Measurements from ENCODE around the gene C20orf144. TPM values are rescaled to one million over a fixed set of nuclear protein-coding genes. Genes with fewer than 3 reads are reported as not detected.

Gene C20orf144
- total and polyA plus RNA-seq, 9 of the 15 experiments (the other 6 are each of a cell fraction or from before 2014, with no cell fraction given) = 0.04 to 0.23 (median 0.11) TPM; not detected in 2

DNA sequence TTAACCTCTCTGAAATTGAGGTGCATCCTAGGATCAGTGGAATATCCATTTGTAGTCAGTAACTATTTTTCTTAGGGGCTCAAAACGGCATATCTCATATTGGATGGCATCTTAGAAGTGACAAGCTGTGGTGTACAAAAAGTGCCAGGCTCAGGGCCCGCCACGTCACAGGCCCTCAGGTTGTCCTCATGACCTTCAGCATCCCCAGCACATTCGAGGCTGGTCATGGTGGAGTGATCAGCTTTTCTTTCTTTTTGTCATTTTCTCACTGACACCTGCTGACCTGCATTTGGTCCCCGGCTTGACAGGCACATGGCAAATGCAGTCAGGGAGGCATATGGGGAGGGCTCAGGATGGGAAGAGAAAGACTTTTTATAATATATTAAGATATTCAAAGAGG lies 31.2 kb downstream of the C20orf144 start (continued):
- TF ChIP-seq, protein P1, sequence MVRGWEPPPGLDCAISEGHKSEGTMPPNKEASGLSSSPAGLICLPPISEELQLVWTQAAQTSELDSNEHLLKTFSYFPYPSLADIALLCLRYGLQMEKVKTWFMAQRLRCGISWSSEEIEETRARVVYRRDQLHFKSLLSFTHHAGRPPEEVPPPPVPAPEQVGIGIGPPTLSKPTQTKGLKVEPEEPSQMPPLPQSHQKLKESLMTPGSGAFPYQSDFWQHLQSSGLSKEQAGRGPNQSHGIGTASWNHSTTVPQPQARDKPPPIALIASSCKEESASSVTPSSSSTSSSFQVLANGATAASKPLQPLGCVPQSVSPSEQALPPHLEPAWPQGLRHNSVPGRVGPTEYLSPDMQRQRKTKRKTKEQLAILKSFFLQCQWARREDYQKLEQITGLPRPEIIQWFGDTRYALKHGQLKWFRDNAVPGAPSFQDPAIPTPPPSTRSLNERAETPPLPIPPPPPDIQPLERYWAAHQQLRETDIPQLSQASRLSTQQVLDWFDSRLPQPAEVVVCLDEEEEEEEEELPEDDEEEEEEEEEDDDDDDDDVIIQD (CRISPR knock-in tag; IDR thresholded peaks at IDR 0.05) = no peak
- TF ChIP-seq PHB2 (IDR thresholded peaks at IDR 0.05; ENCODE audit: low read depth) (no peak), PRMT5 (CRISPR knock-in tag; IDR thresholded peaks at IDR 0.05) (no peak), ZNF561 (CRISPR knock-in tag; conservative IDR thresholded peaks at IDR 0.05) (no peak), GATAD2B (IDR thresholded peaks at IDR 0.05; ENCODE audit: borderline replicate concordance) (no peak), ZNF696 (CRISPR knock-in tag; conservative IDR thresholded peaks at IDR 0.05) (no peak), HBP1 (CRISPR knock-in tag; IDR thresholded peaks at IDR 0.05) (no peak), ZNF174 (CRISPR knock-in tag; IDR thresholded peaks at IDR 0.05) (no peak), KLF16 (IDR thresholded peaks at IDR 0.05) (no peak)
- TF ChIP-seq, protein P2, sequence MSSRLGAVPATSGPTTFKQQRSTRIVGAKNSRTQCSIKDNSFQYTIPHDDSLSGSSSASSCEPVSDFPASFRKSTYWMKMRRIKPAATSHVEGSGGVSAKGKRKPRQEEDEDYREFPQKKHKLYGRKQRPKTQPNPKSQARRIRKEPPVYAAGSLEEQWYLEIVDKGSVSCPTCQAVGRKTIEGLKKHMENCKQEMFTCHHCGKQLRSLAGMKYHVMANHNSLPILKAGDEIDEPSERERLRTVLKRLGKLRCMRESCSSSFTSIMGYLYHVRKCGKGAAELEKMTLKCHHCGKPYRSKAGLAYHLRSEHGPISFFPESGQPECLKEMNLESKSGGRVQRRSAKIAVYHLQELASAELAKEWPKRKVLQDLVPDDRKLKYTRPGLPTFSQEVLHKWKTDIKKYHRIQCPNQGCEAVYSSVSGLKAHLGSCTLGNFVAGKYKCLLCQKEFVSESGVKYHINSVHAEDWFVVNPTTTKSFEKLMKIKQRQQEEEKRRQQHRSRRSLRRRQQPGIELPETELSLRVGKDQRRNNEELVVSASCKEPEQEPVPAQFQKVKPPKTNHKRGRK (tag; IDR thresholded peaks at IDR 0.05) = no peak
- TF ChIP-seq, protein P3, sequence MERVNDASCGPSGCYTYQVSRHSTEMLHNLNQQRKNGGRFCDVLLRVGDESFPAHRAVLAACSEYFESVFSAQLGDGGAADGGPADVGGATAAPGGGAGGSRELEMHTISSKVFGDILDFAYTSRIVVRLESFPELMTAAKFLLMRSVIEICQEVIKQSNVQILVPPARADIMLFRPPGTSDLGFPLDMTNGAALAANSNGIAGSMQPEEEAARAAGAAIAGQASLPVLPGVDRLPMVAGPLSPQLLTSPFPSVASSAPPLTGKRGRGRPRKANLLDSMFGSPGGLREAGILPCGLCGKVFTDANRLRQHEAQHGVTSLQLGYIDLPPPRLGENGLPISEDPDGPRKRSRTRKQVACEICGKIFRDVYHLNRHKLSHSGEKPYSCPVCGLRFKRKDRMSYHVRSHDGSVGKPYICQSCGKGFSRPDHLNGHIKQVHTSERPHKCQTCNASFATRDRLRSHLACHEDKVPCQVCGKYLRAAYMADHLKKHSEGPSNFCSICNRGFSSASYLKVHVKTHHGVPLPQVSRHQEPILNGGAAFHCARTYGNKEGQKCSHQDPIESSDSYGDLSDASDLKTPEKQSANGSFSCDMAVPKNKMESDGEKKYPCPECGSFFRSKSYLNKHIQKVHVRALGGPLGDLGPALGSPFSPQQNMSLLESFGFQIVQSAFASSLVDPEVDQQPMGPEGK (CRISPR knock-in tag; IDR thresholded peaks at IDR 0.05; ENCODE audit: borderline replicate concordance) = no peak
- TF ChIP-seq, protein P4, sequence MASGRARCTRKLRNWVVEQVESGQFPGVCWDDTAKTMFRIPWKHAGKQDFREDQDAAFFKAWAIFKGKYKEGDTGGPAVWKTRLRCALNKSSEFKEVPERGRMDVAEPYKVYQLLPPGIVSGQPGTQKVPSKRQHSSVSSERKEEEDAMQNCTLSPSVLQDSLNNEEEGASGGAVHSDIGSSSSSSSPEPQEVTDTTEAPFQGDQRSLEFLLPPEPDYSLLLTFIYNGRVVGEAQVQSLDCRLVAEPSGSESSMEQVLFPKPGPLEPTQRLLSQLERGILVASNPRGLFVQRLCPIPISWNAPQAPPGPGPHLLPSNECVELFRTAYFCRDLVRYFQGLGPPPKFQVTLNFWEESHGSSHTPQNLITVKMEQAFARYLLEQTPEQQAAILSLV (tag; IDR thresholded peaks at IDR 0.05) = no peak
- TF ChIP-seq, protein P5, sequence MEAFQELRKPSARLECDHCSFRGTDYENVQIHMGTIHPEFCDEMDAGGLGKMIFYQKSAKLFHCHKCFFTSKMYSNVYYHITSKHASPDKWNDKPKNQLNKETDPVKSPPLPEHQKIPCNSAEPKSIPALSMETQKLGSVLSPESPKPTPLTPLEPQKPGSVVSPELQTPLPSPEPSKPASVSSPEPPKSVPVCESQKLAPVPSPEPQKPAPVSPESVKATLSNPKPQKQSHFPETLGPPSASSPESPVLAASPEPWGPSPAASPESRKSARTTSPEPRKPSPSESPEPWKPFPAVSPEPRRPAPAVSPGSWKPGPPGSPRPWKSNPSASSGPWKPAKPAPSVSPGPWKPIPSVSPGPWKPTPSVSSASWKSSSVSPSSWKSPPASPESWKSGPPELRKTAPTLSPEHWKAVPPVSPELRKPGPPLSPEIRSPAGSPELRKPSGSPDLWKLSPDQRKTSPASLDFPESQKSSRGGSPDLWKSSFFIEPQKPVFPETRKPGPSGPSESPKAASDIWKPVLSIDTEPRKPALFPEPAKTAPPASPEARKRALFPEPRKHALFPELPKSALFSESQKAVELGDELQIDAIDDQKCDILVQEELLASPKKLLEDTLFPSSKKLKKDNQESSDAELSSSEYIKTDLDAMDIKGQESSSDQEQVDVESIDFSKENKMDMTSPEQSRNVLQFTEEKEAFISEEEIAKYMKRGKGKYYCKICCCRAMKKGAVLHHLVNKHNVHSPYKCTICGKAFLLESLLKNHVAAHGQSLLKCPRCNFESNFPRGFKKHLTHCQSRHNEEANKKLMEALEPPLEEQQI (IDR thresholded peaks at IDR 0.05) = no peak

All from K562 (cell line).